Keratinocyte (primary cell): ENCODE measurements around the gene PIAS1.
"Not testable (repeated sequence)": the region's sequence is repeated elsewhere in the genome, so short reads cannot be mapped to it uniquely, and the experiment has no call there.

ENCODE experiments used
- CTCF ChIP-seq, 3 experiments: IDR thresholded peaks in 1 of 3; conservative IDR thresholded peaks in 1 of 3; optimal IDR thresholded peaks in 1 of 3; 2 replicates in 2 of 3; 3 replicates in 1 of 3; pipeline versions ENCODE3 to v1.5.1; 2011; ENCODE audit warnings: low read length in 3 of 3, mild to moderate bottlenecking in 3 of 3, moderate library complexity in 2 of 3, control low read depth in 1 of 3, inconsistent platforms in 1 of 3; ENCODE audit not compliant: insufficient read depth in 2 of 3; ENCODE audit errors: extremely low read depth in 1 of 3
- EZH2 ChIP-seq: IDR thresholded peaks from one replicate; pipeline ENCODE4 v1.6.1; 2012; ENCODE audit warnings: inconsistent platforms, mild to moderate bottlenecking, low read length, moderate library complexity

- TF ChIP-seq CTCF (optimal IDR thresholded peaks at IDR 0.05 in 1 of 3, IDR thresholded peaks at IDR 0.05 in 1 of 3, conservative IDR thresholded peaks at IDR 0.05 in 1 of 3; ENCODE audit: extremely low read depth in 1 of 3, insufficient read depth in 2 of 3, low read length in 3 of 3); EZH2: not testable (repeated sequence)
Measured at GRCh38 chr15:68058970-68059369, 4.9 kb downstream of the PIAS1 start.
